ENCODE measurements around the gene ALX4.

ALX4 gene

DNA sequence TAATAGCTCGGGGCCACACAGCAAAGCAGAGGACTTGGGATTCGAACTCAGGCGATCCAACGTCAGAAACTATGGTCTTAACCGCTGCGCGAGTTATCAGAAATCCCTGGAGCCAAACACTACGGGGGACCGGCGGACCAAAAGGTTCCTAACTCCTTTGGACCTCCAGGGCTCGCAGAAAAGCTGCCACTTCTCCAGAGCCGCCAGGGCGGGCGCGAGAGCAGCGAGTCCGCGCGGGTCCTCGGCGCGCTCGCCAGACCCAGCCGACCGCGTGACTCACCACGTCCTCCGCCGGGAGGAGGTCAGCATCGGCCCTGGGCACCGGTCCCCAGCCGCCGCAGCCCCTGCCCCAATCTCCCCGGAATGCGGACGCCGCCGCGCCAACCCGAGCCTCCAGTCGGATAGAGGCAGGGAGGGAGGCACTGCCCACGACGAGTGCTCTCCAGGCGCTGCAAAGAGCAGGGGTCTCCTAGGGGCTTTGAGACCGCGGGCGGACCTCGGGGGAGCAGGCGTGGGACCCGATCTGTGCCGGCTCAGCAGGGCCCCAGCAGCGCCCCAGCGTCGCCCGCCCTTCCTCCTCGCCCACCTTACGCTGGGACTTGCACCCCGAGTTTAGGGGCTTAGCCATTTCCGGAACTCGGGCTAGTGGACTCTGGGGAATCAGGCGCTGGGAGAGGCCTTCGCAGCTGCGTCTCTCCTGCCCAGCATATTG, 6.2 kb upstream of the ALX4 start:
- no peak for DNase-seq

DNA sequence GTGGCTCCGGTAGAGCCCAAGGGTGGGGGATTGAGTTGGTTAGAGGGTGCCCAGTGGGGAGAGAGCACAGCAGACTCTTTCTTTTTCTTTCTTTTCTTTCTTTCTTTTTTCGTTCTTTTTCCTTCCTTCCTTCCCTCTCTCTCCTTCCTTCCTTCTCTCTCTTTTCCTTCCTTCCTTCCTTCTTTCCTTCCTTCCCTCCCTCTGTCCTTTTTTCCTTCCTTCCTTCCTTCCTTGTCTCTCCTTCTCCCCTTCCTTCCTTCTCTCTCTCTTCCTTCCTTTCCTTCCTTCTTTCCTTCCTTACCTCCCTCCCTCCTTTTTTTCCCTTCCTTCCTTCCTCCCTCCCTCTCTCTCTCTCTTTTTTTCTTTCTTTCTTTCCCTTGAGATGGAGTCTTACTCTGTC, 4.8 kb upstream of the ALX4 start:
- DNase-seq, result no peak

DNA sequence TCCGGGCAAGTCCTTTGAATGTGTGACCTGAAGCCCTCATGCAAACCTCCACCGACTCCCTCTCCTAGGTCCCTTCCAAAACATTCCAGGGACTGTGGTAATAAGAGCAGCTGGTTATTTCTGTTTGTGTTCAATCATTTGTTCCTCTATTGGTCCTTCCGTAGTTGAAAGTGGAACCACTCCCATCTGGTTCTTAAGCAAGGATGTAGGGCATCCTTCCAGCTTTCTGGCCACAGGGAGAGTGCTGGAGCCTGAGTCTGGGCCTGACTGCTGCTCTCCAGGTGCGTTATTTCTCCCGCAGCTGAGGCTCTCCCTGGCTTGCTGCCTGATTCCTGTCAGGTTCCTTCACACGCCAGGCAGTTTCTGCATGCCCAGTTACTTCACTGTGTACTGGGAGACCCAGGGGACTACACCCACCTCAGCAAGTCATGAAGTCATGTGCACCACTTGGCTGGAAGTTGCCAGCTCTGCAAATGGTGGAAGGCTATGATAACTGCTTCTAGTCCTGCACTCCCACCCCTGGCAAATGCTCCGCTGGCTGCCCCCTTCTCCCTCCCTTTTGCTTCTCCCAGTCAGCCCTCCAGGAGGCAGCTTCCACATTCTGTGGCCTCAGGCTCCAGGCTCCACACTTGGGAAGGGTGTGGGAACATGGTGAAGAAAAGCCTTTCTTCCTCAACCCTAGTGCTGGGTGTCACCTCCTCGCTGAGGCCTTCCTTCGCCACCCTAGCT, 4.0 kb upstream of the ALX4 start:
- no peak for DNase-seq

DNA sequence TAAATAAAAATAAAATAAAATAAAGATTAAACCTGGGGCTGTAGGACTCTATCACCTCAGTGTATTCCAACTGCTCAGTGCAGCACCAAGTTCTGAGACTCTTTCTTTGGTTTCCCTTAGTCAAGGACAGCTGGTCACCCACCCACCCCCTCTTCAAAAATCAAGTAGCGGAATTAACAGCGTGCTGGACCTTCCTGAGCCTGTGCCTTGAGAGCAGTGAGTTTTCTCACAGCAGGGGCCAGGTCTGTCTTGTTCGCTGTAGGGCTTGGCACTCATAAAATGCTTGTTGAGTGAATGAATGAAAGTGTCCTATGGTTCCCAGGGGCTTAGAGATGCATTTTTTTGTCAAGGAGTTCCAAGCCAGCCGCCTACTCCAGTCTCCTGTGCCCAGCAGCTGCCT, 2.9 kb upstream of the ALX4 start:
- DNase-seq, result no peak

DNA sequence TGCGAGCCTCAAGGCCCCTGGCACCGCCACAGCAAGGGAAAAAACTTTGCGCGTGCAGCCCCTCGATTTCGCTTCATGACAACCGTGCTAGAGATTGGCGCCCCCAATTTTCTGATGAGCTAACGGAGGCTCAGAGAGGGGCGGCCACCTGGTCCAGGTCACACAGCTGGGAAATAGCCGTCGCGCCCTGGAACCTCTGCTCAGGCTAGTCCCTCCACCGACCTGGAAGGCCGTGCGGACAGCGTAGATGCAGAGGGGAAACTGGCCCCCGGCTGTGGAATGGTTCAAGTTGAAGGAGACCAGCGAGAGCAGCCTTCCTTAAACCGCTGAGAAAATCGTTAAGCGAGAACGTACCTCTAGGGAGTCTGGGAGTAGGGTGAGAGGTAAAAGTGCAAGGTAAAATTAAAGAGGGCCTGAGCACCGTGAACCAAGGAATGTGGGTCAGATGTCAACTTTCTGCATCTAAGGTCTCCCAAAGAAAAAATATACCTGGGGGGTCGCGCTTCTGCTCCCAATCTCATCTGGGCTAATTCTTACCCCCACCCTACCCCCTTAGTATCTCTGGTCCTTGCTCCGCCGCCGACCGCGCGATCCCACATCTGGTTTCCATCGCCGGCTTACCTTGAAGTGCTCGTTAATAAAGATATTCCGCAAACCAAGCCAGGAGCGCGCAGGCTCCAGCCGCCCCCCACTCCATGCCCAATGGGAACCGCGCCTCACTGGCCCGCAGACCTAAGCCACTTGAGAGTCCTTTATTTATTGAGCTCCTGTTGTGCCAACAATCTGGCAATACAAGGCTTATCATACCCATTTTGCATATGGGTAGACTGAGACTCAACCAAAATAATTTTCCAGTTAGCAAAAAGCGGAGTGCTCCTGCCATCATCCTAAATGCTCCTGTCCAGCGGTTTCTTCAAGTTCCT, 1.7 kb upstream of the ALX4 start:
- DNase-seq, result no peak

DNA sequence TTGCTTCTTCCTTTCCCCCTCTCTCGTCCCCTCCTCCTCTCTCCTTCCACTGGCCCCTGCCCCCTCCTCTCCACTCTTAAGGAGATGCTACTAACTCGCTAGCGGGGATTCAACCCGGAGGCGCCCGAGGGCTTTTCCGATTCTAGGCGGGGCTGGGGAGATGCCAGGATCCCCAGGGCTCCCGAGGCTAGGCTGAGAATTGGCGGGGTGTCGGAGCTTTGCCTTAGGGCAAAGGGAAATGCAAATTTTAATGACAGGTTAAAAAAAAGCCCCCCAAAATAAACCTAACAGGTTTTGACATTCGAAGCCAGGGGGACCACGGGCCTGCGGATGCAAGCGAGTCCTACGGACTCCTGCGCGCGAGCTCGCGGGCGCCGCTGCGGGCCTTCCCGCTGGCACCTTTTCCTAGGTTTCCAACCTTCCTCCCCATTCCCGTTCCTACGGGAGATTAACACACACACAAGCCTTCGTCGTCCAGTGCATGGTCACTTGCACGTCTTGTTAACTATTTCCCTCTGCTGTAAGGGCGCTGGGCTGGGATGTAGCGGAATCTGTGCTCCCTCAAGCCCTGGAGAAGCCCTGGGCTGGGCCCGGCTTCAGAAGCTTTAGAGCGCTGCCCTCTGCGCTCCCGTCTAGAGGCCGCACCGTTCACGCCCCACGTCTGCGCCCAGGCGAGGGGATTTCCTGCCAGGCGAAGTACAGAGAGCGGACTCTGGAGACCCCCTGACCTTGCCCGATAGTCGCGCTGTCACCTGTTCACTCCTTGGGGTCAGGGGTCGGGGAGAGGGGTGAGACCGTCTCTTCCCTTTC, 729 bp upstream of the ALX4 start:
- no peak for DNase-seq

DNA sequence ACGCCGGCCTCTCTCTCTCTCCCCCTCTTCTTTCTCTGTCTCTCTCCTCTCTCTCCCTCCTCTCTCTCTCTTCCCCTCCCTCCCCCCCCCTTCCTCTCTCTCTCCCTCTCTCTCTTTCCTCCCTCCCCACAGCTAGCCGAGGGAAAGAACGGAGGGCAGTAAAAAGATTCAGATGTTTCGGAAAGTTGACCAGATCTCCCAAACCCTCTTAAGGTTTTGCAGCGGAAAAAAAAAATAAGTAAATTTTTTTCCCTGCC, 195 bp upstream of the ALX4 start:
- DNase-seq, result no peak

DNA sequence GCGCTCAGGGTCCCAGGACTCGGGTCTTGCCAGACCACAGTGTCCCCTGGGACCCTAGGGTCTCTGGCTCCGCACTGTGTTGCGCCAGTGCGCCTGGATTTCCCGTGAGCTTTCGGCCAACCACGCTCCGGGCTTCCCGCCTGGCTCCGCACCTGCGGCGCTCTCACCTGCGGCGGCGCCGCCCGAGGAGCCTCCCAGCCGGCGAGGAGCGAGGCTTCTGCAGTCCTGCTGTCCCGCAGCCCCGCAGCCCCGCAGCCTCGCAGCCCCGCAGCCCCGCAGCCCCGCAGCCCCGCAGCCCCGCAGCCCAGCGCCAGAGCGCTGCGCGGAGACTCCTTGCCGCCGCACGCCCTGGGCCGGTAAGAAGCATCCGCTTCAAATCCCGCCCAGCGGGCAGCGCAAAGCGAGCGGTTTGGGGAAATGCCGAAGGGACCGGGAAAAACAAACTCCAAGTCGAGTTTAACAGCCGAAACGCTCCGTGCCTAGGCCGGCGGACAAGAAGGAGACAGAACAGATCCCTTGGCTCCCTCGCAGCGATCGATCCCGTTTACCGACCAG, 939 bp downstream of the ALX4 start:
- DNase-seq, result no peak

DNA sequence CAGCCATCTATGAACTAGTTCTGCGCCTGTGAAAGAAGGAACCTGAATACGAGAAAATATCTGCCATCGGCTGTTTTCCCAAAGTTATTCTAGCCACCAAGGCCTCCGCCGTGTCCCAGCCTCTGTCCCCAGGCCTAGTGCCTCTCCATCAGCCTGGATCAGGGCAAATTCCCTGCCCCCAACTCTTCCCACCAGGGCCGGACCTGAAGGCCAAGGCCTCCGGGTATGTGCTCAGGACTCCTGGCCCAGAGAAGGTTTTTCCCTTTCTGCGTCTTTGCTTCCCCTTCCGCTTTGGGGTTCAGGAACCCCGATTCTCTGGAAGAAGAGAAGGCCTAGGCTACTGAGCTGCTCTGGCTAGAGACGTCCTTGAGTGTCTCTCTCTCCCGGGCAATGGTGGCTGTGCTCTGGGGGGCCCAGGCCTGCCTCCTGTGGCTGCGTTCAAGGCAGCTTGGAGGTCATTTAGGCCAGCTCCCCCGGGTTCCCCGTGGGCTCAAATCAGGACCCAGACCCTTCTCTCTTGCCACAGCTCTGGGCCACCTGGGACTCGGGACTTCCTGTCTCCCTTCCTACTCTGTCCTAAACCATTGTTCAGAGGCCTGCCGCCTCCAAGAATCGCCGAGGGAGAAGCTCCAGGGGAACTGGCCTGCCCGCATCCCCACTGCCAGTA, 1.6 kb downstream of the ALX4 start:
- no peak for DNase-seq

DNA sequence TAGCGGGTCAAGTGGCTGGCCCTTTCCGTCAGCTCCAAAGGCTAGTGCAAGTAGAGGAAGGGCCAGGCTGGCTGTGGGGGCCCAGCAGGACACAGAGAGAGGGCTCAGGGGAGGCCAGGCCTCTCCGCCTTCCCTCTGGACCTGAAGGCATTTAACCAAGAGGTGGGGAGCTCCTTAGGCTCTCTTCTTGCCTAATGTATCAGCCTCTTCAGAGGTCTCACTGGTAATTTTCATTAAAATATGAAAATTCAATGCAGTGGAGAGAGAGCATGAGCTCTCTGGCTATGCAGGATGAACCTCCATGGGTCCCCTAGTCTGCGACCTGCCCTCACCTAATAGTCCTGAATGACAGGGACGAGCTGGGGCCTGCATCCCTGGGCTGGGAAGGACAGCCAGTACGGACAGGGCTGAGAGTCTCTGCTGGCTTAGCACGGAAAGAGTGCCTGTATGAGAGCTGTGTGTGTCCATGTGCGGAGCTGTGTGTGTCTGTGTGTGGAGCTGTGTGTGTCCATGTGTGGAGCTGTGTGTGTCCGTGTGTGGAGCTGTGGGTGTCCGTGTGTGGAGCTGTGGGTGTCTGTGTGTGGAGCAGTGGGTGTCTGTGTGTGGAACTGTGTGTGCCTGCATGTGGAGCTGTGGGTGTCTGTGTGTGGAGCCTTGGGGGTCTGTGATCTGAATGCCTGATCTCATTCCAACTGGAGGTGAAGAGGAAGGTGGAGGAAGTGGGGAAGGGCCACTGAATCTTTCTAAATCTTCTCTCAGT, 2.4 kb downstream of the ALX4 start:
- DNase-seq, result no peak

DNA sequence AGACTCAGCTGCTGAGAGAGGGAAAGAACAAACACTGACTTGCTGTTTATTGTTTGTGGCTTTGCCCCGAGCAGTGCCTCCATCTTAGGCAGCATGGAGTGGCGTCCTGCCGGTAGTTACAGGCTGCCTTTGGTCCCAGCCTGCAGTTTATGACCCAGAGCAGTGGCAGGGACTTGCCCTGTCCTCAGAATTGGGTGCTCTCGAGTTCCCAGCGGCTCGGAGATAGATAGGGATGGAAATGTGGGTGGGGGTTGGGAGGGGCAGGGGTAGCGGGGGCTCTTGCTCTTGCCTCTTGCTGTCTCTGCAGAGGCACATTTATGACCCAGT, 3.1 kb downstream of the ALX4 start:
- DNase-seq, result no peak

DNA sequence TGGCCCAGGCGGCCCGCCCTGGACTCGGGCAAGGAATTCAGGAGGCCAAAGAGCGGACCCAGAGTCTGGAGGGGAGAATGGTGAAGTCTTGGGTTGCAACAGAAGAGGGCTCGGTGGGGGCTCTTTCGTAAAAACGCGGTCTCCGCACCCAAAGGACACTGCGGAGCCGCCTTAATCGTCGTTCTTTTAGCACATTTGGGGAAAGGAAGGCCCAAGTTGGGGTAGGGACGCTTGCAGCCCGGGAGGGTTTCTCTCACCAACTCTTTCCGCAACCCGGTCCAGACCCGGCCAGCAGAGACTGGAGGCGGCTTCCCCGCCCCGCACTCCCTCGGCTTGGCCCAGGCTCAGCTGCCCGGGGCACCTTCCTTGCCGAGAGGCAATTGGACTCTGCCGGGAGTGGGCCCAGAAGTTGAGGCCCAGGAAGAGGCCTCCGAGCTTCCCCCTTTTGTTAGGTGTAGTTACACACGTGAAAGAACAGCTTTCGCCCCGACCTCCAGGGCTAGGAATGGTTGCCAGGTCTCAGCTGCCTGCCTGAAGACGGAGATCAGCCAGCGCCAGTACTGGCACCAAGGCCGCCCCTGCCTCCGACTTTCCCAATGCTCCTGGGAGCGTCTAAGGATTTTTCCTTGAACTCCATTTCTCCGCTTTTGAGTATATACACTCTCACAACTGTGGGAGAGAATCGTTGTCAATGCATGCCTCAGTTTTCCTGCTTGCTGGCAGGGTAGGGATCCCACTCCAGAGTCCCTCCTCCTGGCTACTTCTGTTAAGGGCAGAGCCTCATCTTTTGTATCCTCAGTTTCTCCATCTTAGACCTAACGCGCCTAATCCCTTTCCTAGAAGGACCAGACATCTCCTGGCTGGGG, 3.7 kb downstream of the ALX4 start:
- DNase-seq, result no peak

DNA sequence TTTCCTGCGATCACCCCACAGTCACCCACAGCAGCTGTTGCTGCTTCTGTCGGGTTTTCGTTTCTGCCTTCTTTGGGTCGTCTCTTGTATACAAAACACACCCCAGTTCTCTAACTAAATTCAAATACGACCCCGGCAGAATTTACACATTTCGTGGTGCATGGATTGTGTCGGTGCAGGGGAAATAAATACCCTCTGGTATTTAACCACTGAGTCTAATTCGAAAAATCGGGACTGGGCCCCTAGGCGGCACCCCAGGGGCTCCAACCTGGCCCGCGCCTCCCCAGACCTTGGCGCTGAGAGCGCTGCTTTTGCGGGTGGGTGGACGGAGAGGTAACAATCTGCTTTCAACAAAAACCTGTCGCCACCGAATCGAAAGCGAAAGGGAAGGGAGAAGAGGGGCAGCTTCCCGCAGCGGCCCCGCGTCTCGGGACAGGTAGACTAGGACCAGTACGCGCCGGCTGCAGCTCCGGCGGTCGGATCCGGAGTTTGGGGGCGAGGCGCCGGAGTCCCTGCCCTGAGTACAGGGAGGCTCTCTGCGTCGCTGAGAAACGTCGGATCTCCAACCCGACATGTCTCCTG, 4.4 kb downstream of the ALX4 start:
- DNase-seq, result peak; percentile 55

DNA sequence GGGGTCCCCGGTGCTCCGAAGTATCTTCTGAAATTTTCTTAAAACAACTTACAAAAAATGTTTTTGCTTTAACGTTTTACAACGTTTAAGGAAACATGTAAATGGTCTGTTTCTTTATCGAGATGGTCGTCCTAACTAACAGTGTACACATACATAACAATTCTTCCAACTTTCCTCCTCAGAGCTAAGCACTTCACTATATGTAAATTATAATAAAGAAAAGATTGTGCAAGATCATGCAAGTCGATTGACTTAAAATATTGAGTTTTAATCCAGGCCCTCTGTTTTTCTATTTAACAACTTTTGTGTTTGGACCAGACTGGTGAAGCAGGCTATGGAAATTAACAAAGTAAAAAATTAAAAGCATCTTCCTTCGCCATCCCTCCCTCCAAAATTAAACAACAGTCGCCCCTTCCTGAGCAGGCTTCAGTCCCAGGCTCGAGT, 4.9 kb downstream of the ALX4 start:
- DNase-seq, result no peak

DNA sequence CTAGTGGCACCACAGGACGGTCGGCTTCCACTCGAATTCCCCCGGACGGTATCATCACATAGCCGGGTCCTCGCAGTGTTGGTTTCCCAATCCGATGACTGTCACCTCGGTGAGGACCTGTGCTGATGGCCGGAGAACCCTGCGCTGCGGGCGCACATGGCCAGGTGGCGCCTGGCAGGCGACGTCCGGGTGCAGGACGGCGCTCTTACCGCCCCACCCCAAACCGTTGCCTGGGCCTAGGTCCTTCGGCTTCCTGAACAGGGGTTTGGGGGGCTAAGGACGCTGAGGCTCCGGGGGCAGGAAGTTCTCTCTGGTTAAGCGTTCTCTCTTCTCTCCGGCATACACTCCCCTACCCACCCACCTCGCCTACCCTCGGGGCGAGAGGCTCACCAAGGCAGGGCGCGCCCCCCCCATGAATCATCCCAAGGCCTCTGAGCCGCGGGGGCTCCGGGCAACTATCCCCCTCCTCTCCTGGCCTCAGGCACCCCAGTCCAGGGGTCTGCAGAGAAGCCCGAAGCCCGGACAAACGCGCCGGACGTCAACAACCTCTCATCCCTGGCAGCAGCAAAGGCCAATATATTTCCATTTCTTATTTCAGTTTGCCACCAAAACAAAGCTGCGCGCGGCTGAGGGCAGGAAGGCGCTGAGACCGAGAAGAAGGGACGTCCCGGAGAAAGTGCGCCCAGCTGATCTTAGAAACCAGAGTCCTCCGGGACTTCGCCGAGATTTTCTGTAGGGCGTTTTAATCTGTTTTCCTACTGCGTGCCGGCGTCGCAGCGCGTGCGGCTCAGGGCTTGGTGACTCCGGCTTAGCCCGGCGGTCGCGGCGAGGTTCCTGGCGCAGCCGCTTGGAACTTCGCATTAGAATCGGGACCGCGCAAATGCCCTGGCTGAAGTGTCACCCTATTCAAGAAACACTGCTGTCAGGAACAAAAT, 5.6 kb downstream of the ALX4 start:
- DNase-seq, result no peak

DNA sequence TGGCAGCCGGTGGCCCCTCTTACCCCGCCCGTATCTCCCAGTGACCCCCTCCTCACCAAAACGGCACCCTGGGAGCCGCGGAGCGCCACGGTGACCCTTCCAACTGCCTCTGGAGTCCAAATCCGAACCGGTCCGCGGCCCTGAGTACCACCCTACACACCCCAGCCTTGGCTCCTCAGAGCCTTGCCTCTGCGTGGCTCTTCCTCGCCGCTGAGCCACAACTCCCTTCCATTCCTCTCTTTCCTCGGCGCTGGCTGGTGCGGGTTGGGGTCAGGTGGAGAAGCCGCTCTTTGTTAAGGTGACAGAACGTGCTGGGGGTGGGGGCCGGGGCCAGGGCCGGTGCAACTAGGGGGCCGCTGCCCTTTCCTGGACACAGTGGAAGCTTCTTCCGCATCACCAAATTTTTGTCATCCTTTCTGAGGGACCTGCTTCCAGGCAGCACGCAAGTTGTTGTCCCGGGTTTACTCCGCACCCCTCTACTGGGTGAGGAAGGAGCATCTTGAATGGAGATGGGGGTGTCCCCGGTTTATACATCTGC, 6.5 kb downstream of the ALX4 start:
- no peak for DNase-seq

DNA sequence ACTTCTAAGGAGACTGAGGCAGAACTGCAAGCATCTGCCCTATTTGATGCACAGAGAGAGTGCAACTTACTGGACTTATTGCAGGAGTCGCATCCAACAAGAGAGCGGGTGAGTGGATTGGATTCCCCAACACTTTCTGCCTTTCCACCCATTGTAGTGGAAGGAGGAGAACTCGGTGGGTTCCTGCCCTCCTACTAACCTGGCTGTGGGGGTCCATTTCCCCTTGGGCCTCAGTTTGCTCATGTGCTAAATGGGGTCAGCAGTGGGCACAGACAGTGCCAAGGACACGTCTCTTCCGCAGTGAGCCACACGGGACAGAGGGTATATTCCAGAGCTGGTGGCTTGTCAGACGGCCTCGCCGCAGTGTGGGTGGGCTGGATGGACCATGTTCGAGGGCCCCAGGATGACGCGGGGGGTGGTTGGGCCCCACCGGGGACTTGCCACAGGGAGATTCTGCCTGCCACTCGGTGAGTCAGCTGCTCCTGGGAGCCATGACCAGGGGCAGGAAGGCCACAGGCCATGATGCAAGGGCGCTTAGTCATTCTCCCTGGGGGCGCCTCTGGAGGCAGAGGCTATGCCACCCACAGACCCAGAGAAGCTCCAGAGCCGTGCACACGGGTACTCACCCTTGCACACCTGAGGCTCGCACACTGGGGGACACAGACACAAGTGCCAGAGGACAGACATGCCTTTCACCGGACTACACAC, 8.2 kb downstream of the ALX4 start:
- no peak for DNase-seq
